Measurements from ENCODE around the gene HS2ST1. TPM values are rescaled to one million over a fixed set of nuclear protein-coding genes. Genes with fewer than 3 reads are reported as not detected.

The HS2ST1 gene
- total and polyA plus RNA-seq, 2 donors (not counting 3 experiments of a cell fraction or from before 2014, with no cell fraction given): 5.5 to 31.2 TPM

DNA sequence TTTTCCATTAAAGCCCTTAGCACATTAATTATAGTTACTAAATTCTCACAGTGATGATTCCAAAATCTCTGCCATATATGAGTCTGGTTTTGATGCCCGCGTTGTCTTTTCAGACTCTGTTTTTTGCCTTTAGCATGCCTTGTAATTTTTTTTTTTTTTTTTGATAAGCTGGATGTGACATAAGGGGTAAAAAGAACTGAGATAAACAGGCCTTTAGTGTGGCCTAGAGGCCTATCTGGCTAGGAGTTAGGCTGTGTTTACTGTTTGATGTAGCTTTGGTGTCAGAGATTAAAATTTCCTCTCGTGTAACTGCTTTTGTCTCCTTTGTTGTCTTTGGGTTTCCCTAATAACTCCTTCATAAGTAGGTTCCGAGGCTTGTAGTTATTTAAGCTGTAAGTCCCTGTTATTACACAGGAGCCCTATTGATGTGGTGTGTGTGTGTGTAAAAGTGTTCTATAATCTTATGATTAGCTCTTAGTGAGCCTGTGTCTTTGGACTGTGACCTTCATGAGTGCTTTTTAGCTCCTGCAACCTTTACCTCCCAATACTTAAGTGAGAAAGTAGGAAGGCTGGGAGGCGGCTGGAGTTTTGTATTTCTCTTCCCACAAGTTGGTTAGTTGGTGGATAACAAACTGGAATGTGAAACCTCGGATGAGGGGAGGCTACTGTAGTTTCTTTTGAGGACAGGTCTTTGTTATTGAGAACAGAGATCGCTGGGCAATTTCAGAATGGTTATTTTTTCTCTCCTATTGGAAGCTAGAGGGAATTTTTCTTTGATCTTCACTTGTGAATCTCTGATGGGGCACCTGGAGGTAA, 19.3 kb downstream of the HS2ST1 start:
- Histone ChIP-seq H3K79me2 (ENCODE audit: control insufficient read depth, insufficient read depth, low read length) (peaks cover 20% of the 10 kb centered on the region), H3K27me3 (ENCODE audit: control insufficient read depth in 2 of 2, insufficient read depth in 2 of 2, low read length in 2 of 2) (no peaks in the 10 kb centered on the region), H3K27ac (ENCODE audit: insufficient read depth, low read depth, low read length) (no peak overlapping the region), H3K9me3 (replicated peaks; ENCODE audit: control insufficient read depth, insufficient read depth, low read length) (no peaks in the 10 kb centered on the region), H3K9ac (replicated peaks; ENCODE audit: extremely low read depth, insufficient read depth, low read length) (no peak overlapping the region), H3K36me3 (ENCODE audit: control insufficient read depth in 2 of 2, extremely low read depth in 1 of 2, insufficient read depth in 2 of 2, low read length in 2 of 2) (no peaks in the 10 kb centered on the region), H2AFZ (ENCODE audit: low read depth, low read length) (no peak overlapping the region), H3K9me1 (replicated peaks; ENCODE audit: control insufficient read depth, extremely low read depth, insufficient read depth, low read length) (no peaks in the 10 kb centered on the region), H3K4me1 (ENCODE audit: control insufficient read depth, extremely low read depth, insufficient read depth, low read length) (peaks cover 7% of the 10 kb centered on the region), H3K4me2 (ENCODE audit: insufficient read depth, low read length) (no peak overlapping the region), H4K20me1 (replicated peaks; ENCODE audit: control insufficient read depth, extremely low read depth, insufficient read depth, low read length) (no peaks in the 10 kb centered on the region), H3K4me3 (replicated peaks in 1 of 3; ENCODE audit: insufficient read depth in 1 of 3, low read depth in 1 of 3, low read length in 3 of 3) (no peak overlapping the region)
- no TSS peak for BruUV-seq (replicated peaks)
- FAIRE-seq (no peak), DNase-seq (ENCODE audit: low read depth, low spot score) (peak; percentile 6)
- intact Hi-C loops (cut with micrococcal nuclease): no loop called here
- no peak for TF ChIP-seq JUN (IDR thresholded peaks at IDR 0.05; ENCODE audit: borderline replicate concordance, insufficient read depth, insufficient read length, low read depth)
- no peak for TF ChIP-seq POLR2AphosphoS5 (IDR thresholded peaks at IDR 0.05; ENCODE audit: insufficient read depth, low read depth, low read length)
- no peak for TF ChIP-seq MYC (IDR thresholded peaks at IDR 0.05; ENCODE audit: low read depth, low read length)
- no peak for TF ChIP-seq GATA2 (IDR thresholded peaks at IDR 0.05; ENCODE audit: insufficient read depth, insufficient read length, low read depth, low read length)
- TF ChIP-seq, protein P1, sequence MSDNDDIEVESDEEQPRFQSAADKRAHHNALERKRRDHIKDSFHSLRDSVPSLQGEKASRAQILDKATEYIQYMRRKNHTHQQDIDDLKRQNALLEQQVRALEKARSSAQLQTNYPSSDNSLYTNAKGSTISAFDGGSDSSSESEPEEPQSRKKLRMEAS (IDR thresholded peaks at IDR 0.05; ENCODE audit: insufficient read depth, insufficient read length): no peak
- TF ChIP-seq FOS (IDR thresholded peaks at IDR 0.05; ENCODE audit: borderline replicate concordance, insufficient read depth, low read length): no peak
- no peak for TF ChIP-seq EZH2 (IDR thresholded peaks at IDR 0.05; ENCODE audit: borderline replicate concordance, low read depth, low read length, severe bottlenecking)
- TF ChIP-seq, protein P2, sequence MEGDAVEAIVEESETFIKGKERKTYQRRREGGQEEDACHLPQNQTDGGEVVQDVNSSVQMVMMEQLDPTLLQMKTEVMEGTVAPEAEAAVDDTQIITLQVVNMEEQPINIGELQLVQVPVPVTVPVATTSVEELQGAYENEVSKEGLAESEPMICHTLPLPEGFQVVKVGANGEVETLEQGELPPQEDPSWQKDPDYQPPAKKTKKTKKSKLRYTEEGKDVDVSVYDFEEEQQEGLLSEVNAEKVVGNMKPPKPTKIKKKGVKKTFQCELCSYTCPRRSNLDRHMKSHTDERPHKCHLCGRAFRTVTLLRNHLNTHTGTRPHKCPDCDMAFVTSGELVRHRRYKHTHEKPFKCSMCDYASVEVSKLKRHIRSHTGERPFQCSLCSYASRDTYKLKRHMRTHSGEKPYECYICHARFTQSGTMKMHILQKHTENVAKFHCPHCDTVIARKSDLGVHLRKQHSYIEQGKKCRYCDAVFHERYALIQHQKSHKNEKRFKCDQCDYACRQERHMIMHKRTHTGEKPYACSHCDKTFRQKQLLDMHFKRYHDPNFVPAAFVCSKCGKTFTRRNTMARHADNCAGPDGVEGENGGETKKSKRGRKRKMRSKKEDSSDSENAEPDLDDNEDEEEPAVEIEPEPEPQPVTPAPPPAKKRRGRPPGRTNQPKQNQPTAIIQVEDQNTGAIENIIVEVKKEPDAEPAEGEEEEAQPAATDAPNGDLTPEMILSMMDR (IDR thresholded peaks at IDR 0.05; ENCODE audit: extremely low read depth in 1 of 2, insufficient read depth in 1 of 2, low read depth in 1 of 2, low read length in 2 of 2): no peak
- TF ChIP-seq POLR2A (IDR thresholded peaks at IDR 0.05; ENCODE audit: low read depth, low read length): no peak
- ChIA-PET CTCF (interaction anchor here (0.6 to 1.4 kb wide), 5 partner anchors 14 to 100 kb away, joined by 3 to 6 read pairs (median 5); no protein-coding TSS in a partner anchor), POLR2A (no interaction called here)
- dilution Hi-C loops (cut with MboI; ENCODE audit: extremely low pct_ligation_motif_present, low sequenced_read_pairs): no loop called here
